Left renal pelvis (tissue), 4 donors: ENCODE data around the gene TRIOBP. TPM values are rescaled to one million over a fixed set of nuclear protein-coding genes. Genes with fewer than 3 reads are reported as not detected.
"Not testable (repeated sequence)": the region's sequence is repeated elsewhere in the genome, so short reads cannot be mapped to it uniquely, and the experiment has no call there.

Experiments
- DNase-seq, 4 donors: peaks; one replicate each; pipeline ENCODE4 v3.0.0-alpha.2; 2013; ENCODE audit warnings: low read depth in 4 of 4, low spot score in 3 of 4
- polyA plus RNA-seq, 4 donors: library from polyadenylated mRNA; unstranded; fragments of 120-200 nt; gene quantifications; one replicate each; pipeline ENCODE4 v1.2.1, GENCODE V29; 2013; ENCODE audit not compliant: insufficient read length in 4 of 4

TRIOBP gene
- polyA plus RNA-seq, 4 donors = 51.8 to 86.1 (median 61.4) TPM

- DNase-seq = no peak
Observed at GRCh38 chr22:37690901-37691504, 5.8 kb upstream of the TRIOBP start.

GRCh38 chr22:37692627-37693285 is 4.1 kb upstream of the TRIOBP start:
- no peak for DNase-seq

GRCh38 chr22:37694131-37694530 is 2.7 kb upstream of the TRIOBP start:
- DNase-seq = not testable (repeated sequence)

- not testable (repeated sequence) for DNase-seq
Observed at GRCh38 chr22:37696260-37696656, 590 bp upstream of the TRIOBP start.

GRCh38 chr22:37697538-37697835 is 639 bp downstream of the TRIOBP start:
- DNase-seq = no peak

- DNase-seq = no peak
Observed at GRCh38 chr22:37701141-37701786, 4.4 kb downstream of the TRIOBP start.

GRCh38 chr22:37703906-37704305 is 7.1 kb downstream of the TRIOBP start:
- DNase-seq = no peak

- DNase-seq = no peak
Observed at GRCh38 chr22:37704645-37705044, 7.8 kb downstream of the TRIOBP start.

- no peak for DNase-seq
Observed at GRCh38 chr22:37705205-37705604, 8.4 kb downstream of the TRIOBP start.

- DNase-seq = no peak
Observed at GRCh38 chr22:37708580-37709444, 12.0 kb downstream of the TRIOBP start.

- DNase-seq = no peak
Observed at GRCh38 chr22:37709445-37709765, 12.6 kb downstream of the TRIOBP start.

GRCh38 chr22:37710675-37711074 is 13.8 kb downstream of the TRIOBP start:
- DNase-seq = no peak

GRCh38 chr22:37711490-37711889 is 14.6 kb downstream of the TRIOBP start:
- DNase-seq = no peak

- no peak for DNase-seq
Observed at GRCh38 chr22:37713761-37714160, 16.9 kb downstream of the TRIOBP start.

- DNase-seq = no peak
Observed at GRCh38 chr22:37714634-37715033, 17.8 kb downstream of the TRIOBP start.

GRCh38 chr22:37715760-37716159 is 18.9 kb downstream of the TRIOBP start:
- no peak for DNase-seq

GRCh38 chr22:37716708-37717107 is 19.9 kb downstream of the TRIOBP start:
- no peak for DNase-seq

- DNase-seq = not testable (repeated sequence)
Observed at GRCh38 chr22:37717235-37717634, 20.4 kb downstream of the TRIOBP start.

- DNase-seq = not testable (repeated sequence)
Observed at GRCh38 chr22:37717746-37718305, 21.0 kb downstream of the TRIOBP start.

GRCh38 chr22:37725551-37726240 is 28.8 kb downstream of the TRIOBP start:
- no peak for DNase-seq
